Endothelial cell of umbilical vein (primary cell): ENCODE measurements around the gene PNLIPRP2. TPM values are rescaled to one million over a fixed set of nuclear protein-coding genes. Genes with fewer than 3 reads are reported as not detected.

Experiments
- BruUV-seq: library from RNA; stranded (reverse); fragments of 400-500 nt; replicated peaks from 2 replicates; lab custom pipeline; 2021; lab: Mats Ljungman, UMichigan
- CTCF ChIA-PET: fragments of 300-600, 350-600 bp; sonication (Branson Sonifier 250); formaldehyde crosslinking; loops from one replicate; lab custom pipeline; 2021; ENCODE audit warnings: antibody characterized with exemption, inconsistent platforms; lab: Charles Lee
- POLR2A ChIA-PET: fragments of 300-600, 350-600 bp; sonication (Branson Sonifier 250); formaldehyde crosslinking; loops from one replicate; lab custom pipeline; 2021; ENCODE audit warnings: antibody characterized with exemption, inconsistent platforms; lab: Charles Lee
- DNase-seq: peaks from one replicate; pipeline ENCODE4 v3.0.0-alpha.2; 2011; ENCODE audit warnings: low read depth, low spot score
- FAIRE-seq: peaks from 2 replicates; lab custom pipeline; 2011; peaks lifted over from hg19 to GRCh38; lab: Jason Lieb, UNC
- H2AFZ ChIP-seq: 2 replicates; pipeline ENCODE4 v1.6.0; 2012; ENCODE audit warnings: low read depth, low read length, control low read depth, inconsistent platforms
- H3K27ac ChIP-seq: 2 replicates; pipeline ENCODE4 v1.5.1; 2011; ENCODE audit warnings: low read depth, mild to moderate bottlenecking, control low read depth, low read length, moderate library complexity; ENCODE audit not compliant: insufficient read depth
- H3K27me3 ChIP-seq, 2 experiments: 2 replicates each; pipeline versions ENCODE4 v1.6.0 to v1.6.1; 2011; ENCODE audit warnings: low read length in 2 of 2, mixed read lengths in 1 of 2; ENCODE audit not compliant: control insufficient read depth in 2 of 2, insufficient read depth in 2 of 2
- H3K36me3 ChIP-seq, 2 experiments: 2 replicates in 1 of 2; 3 replicates in 1 of 2; pipeline ENCODE4 v1.5.1; 2011; ENCODE audit warnings: low read length in 2 of 2, mild to moderate bottlenecking in 1 of 2, moderate library complexity in 1 of 2; ENCODE audit not compliant: control insufficient read depth in 2 of 2, insufficient read depth in 2 of 2; ENCODE audit errors: extremely low read depth in 1 of 2
- H3K4me1 ChIP-seq: 3 replicates; pipeline ENCODE4 v1.5.1; 2011; ENCODE audit warnings: mild to moderate bottlenecking, low read length; ENCODE audit not compliant: control insufficient read depth, insufficient read depth; ENCODE audit errors: extremely low read depth
- H3K4me2 ChIP-seq: 2 replicates; pipeline ENCODE4 v1.6.1; 2011; ENCODE audit warnings: low read length, control low read depth, mixed read lengths; ENCODE audit not compliant: insufficient read depth
- H3K4me3 ChIP-seq, 3 experiments: fragments of 200-600 bp in 1 of 3; sonication (generic), shearing (Covaris generic) in 1 of 3; replicated peaks in 1 of 3; 2 replicates each; pipeline ENCODE4 v1.5.1; 2011 to 2016; ENCODE audit warnings: control low read depth in 3 of 3, low read length in 3 of 3, mild to moderate bottlenecking in 2 of 3, inconsistent platforms in 1 of 3, low read depth in 1 of 3, moderate library complexity in 1 of 3; ENCODE audit not compliant: insufficient read depth in 1 of 3
- H3K79me2 ChIP-seq: 2 replicates; pipeline ENCODE4 v1.6.0; 2012; ENCODE audit warnings: low read length, inconsistent platforms; ENCODE audit not compliant: control insufficient read depth, insufficient read depth
- H3K9ac ChIP-seq: replicated peaks from 2 replicates; pipeline ENCODE3; 2011; ENCODE audit warnings: low read length, control low read depth; ENCODE audit not compliant: insufficient read depth; ENCODE audit errors: extremely low read depth
- H3K9me1 ChIP-seq: replicated peaks from 3 replicates; pipeline ENCODE4 v1.6.0; 2011; ENCODE audit warnings: mild to moderate bottlenecking, low read length; ENCODE audit not compliant: control insufficient read depth, insufficient read depth; ENCODE audit errors: extremely low read depth
- H3K9me3 ChIP-seq: replicated peaks from 2 replicates; pipeline ENCODE4 v1.5.1; 2012; ENCODE audit warnings: low read length, inconsistent platforms; ENCODE audit not compliant: control insufficient read depth, insufficient read depth
- H4K20me1 ChIP-seq: replicated peaks from 2 replicates; pipeline ENCODE3; 2011; ENCODE audit warnings: mild to moderate bottlenecking, low read length; ENCODE audit not compliant: control insufficient read depth, insufficient read depth; ENCODE audit errors: extremely low read depth
- CTCF ChIP-seq, 2 donors: IDR thresholded peaks; 1 replicate in 1 of 2; 2 replicates in 1 of 2; pipeline ENCODE4 v1.5.1; 2011; ENCODE audit warnings: low read length in 2 of 2, mild to moderate bottlenecking in 2 of 2, moderate library complexity in 2 of 2, control low read depth in 1 of 2, inconsistent platforms in 1 of 2, low read depth in 1 of 2; ENCODE audit not compliant: insufficient read depth in 1 of 2; ENCODE audit errors: extremely low read depth in 1 of 2
- EZH2 ChIP-seq: IDR thresholded peaks from 2 replicates; pipeline ENCODE4 v1.6.1; 2012; ENCODE audit warnings: borderline replicate concordance, low read depth, mild to moderate bottlenecking, moderate library complexity, low read length, inconsistent platforms; ENCODE audit not compliant: severe bottlenecking
- FOS ChIP-seq: IDR thresholded peaks from 2 replicates; pipeline ENCODE4 v1.6.1; 2011; ENCODE audit warnings: mild to moderate bottlenecking, low read length, moderate library complexity, borderline replicate concordance; ENCODE audit not compliant: insufficient read depth
- GATA2 ChIP-seq: IDR thresholded peaks from 2 replicates; pipeline ENCODE4 v1.7.0; 2011; ENCODE audit warnings: low read depth, mild to moderate bottlenecking, moderate library complexity, mixed read lengths, low read length; ENCODE audit not compliant: insufficient read length, insufficient read depth
- MAX ChIP-seq: IDR thresholded peaks from 2 replicates; pipeline ENCODE4 v1.6.1; 2011; ENCODE audit not compliant: insufficient read depth, insufficient read length
- MYC ChIP-seq: IDR thresholded peaks from one replicate; pipeline ENCODE4 v1.6.1; 2011; ENCODE audit warnings: mild to moderate bottlenecking, low read depth, low read length
- POLR2AphosphoS5 ChIP-seq: IDR thresholded peaks from 2 replicates; pipeline ENCODE4 v1.6.1; 2012; ENCODE audit warnings: low read depth, mild to moderate bottlenecking, control low read depth, low read length, moderate library complexity; ENCODE audit not compliant: insufficient read depth
- dilution Hi-C: fragments of 300-500 bp; cut with MboI; formaldehyde crosslinking; loops from one replicate; pipeline ENCODE4 v1.15.0; 2019; ENCODE audit warnings: low sequenced_read_pairs; ENCODE audit not compliant: extremely low pct_ligation_motif_present
- intact Hi-C: fragments of 100-400 bp; cut with micrococcal nuclease; formaldehyde crosslinking; loops from one replicate; pipeline ENCODE4 v1.10.0; 2022
- polyA plus RNA-seq, 4 experiments: library from polyadenylated mRNA; depleted of rRNA in 3 of 4; stranded (reverse) in 3 of 4; unstranded in 1 of 4; fragments of >200 nt; gene quantifications; 2 replicates each; pipeline versions ENCODE4 v1.2.1 to v1.2.3, GENCODE V29; 2011 to 2012; ENCODE audit warnings: missing spikeins in 1 of 4
- total RNA-seq: library from RNA; stranded (reverse); gene quantifications from 2 replicates; pipeline ENCODE4 v1.2.3, GENCODE V29; 2021

Gene PNLIPRP2
- total and polyA plus RNA-seq, 2 donors (not counting 3 experiments of a cell fraction or from before 2014, with no cell fraction given): not detected

GRCh38 chr10:116689744-116690143 lies 69.0 kb downstream of the PNLIPRP2 start:
- no peak overlapping the region for H2AFZ ChIP-seq
- TF ChIP-seq EZH2 (no peak), FOS (no peak), POLR2AphosphoS5 (no peak), GATA2 (no peak), MYC (no peak), CTCF (IDR thresholded peaks at IDR 0.05; ENCODE audit: extremely low read depth in 1 of 2, insufficient read depth in 1 of 2, low read depth in 1 of 2, low read length in 2 of 2) (no peak), MAX (no peak)
- ChIA-PET POLR2A (no interaction called here), CTCF (interaction anchor here (1.3 to 3.4 kb wide), 2 partner anchors 98 to 485 kb away, joined by 3 to 24 read pairs; no protein-coding TSS in a partner anchor)
- FAIRE-seq (no peak), DNase-seq (no peak)
- H3K9me1 ChIP-seq: no peaks in the 10 kb centered on the region
- H3K79me2 ChIP-seq: no peaks in the 10 kb centered on the region
- no peaks in the 10 kb centered on the region for H4K20me1 ChIP-seq
- no peaks in the 10 kb centered on the region for H3K9me3 ChIP-seq
- H3K9ac ChIP-seq: no peak overlapping the region
- BruUV-seq: no TSS peak
- no peaks in the 10 kb centered on the region for H3K4me1 ChIP-seq
- H3K4me3 ChIP-seq: no peak overlapping the region
- no peak overlapping the region for H3K4me2 ChIP-seq
- intact Hi-C loops: loop anchor here (1.0 kb wide), 3 partner anchors 76 to 487 kb away; no protein-coding TSS in a partner anchor
- dilution Hi-C loops: no loop called here
- no peak overlapping the region for H3K27ac ChIP-seq
- no peaks in the 10 kb centered on the region for H3K27me3 ChIP-seq
- no peaks in the 10 kb centered on the region for H3K36me3 ChIP-seq
